HUES48 (cell line): ENCODE data around the gene SFRP2.

Experiments used
- H3K27ac ChIP-seq: one replicate; pipeline ENCODE4 v1.7.0; 2013; ENCODE audit warnings: low read depth, low read length, inconsistent platforms
- H3K27me3 ChIP-seq: 2 replicates; pipeline ENCODE4 v1.6.1; 2013; ENCODE audit warnings: mild to moderate bottlenecking, low read length; ENCODE audit not compliant: control insufficient read depth, insufficient read depth
- H3K36me3 ChIP-seq: 2 replicates; pipeline ENCODE4 v1.6.1; 2013; ENCODE audit warnings: low read length; ENCODE audit not compliant: control insufficient read depth, insufficient read depth
- H3K4me1 ChIP-seq: 2 replicates; pipeline ENCODE4 v1.6.1; 2013; ENCODE audit warnings: mild to moderate bottlenecking, low read length; ENCODE audit not compliant: control insufficient read depth, insufficient read depth
- H3K4me3 ChIP-seq: 2 replicates; pipeline ENCODE4 v1.5.1; 2013; ENCODE audit warnings: mild to moderate bottlenecking, low read depth, low read length
- H3K9ac ChIP-seq: 2 replicates; pipeline ENCODE4 v1.6.1; 2013; ENCODE audit warnings: mild to moderate bottlenecking, low read depth, low read length, moderate library complexity
- H3K9me3 ChIP-seq: 2 replicates; pipeline ENCODE4 v1.6.1; 2013; ENCODE audit warnings: low read length; ENCODE audit not compliant: control insufficient read depth, insufficient read depth

SFRP2 gene, protein sequence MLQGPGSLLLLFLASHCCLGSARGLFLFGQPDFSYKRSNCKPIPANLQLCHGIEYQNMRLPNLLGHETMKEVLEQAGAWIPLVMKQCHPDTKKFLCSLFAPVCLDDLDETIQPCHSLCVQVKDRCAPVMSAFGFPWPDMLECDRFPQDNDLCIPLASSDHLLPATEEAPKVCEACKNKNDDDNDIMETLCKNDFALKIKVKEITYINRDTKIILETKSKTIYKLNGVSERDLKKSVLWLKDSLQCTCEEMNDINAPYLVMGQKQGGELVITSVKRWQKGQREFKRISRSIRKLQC

DNA sequence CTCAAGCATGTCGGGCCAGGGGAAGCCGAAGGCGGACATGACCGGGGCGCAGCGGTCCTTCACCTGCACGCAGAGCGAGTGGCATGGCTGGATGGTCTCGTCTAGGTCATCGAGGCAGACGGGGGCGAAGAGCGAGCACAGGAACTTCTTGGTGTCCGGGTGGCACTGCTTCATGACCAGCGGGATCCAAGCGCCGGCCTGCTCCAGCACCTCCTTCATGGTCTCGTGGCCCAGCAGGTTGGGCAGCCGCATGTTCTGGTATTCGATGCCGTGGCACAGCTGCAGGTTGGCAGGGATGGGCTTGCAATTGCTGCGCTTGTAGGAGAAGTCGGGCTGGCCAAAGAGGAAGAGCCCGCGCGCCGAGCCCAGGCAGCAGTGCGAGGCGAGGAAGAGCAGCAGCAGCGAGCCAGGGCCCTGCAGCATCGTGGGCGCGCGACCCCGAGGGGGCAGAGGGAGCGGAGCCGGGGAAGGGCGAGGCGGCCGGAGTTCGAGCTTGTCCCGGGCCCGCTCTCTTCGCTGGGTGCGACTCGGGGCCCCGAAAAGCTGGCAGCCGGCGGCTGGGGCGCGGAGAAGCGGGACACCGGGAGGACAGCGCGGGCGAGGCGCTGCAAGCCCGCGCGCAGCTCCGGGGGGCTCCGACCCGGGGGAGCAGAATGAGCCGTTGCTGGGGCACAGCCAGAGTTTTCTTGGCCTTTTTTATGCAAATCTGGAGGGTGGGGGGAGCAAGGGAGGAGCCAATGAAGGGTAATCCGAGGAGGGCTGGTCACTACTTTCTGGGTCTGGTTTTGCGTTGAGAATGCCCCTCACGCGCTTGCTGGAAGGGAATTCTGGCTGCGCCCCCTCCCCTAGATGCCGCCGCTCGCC lies at the start of gene SFRP2:
Gene SFRP2 (minus strand): TSS at position 671 of the 864 bp plus-strand sequence. CDS start 248 bp downstream, at position 423.
- H3K9ac ChIP-seq: peak within 1 kb of the TSS; percentile 82
- H3K27ac ChIP-seq: peak within 1 kb of the TSS; percentile 98
- peaks cover 21% of the 10 kb centered on the region for H3K36me3 ChIP-seq
- H3K27me3 ChIP-seq: peaks cover 34% of the 10 kb centered on the region
- no peaks in the 10 kb centered on the region for H3K9me3 ChIP-seq
- peaks cover 37% of the 10 kb centered on the region for H3K4me1 ChIP-seq
- peak within 1 kb of the TSS; percentile 70 for H3K4me3 ChIP-seq

- no peaks in the 10 kb centered on the region for H3K36me3 ChIP-seq
- H3K4me3 ChIP-seq: no peak overlapping the region
- no peaks in the 10 kb centered on the region; the same call in 1 of the 2 replicates for H3K9me3 ChIP-seq
- H3K27ac ChIP-seq: no peak overlapping the region
- no peaks in the 10 kb centered on the region for H3K4me1 ChIP-seq
- no peaks in the 10 kb centered on the region for H3K27me3 ChIP-seq
- H3K9ac ChIP-seq: no peak overlapping the region
Measured at GRCh38 chr4:153838564-153838963, 49.7 kb upstream of the SFRP2 start.

- Histone ChIP-seq H3K36me3 (no peaks in the 10 kb centered on the region), H3K27ac (no peak overlapping the region), H3K27me3 (no peaks in the 10 kb centered on the region), H3K9me3 (no peaks in the 10 kb centered on the region), H3K4me1 (no peaks in the 10 kb centered on the region), H3K9ac (no peak overlapping the region), H3K4me3 (no peak overlapping the region)
Measured at GRCh38 chr4:153834901-153835300, 46.0 kb upstream of the SFRP2 start.

- no peaks in the 10 kb centered on the region for H3K27me3 ChIP-seq
- H3K27ac ChIP-seq: no peak overlapping the region
- no peak overlapping the region for H3K9ac ChIP-seq
- no peaks in the 10 kb centered on the region for H3K9me3 ChIP-seq
- no peaks in the 10 kb centered on the region for H3K36me3 ChIP-seq
- H3K4me1 ChIP-seq: no peaks in the 10 kb centered on the region; the same call in 1 of the 2 replicates
- no peak overlapping the region for H3K4me3 ChIP-seq
Measured at GRCh38 chr4:153832720-153833287, 43.9 kb upstream of the SFRP2 start.

DNA sequence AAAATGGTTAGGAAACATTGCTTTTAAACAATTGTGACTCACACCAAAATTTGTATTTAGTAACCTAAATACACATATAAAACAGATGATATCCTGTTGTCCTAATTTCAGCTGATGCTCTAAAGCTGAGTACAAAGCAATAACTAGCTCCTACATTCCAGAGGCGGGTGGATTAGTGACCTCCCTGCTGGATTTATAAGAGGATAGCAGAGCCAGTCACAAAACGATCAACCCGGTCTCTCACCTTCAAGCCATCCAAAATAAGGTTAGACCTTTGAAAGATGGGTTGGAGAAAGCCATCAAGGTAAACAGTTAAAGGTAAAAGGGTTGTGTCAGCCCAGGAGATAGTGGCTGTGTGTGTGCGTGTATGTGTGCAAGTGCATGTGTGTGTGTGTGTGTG lies 43.2 kb upstream of the SFRP2 start:
- no peaks in the 10 kb centered on the region; the same call in 1 of the 2 replicates for H3K4me1 ChIP-seq
- no peak overlapping the region for H3K27ac ChIP-seq
- no peak overlapping the region for H3K9ac ChIP-seq
- H3K36me3 ChIP-seq: no peaks in the 10 kb centered on the region
- no peaks in the 10 kb centered on the region for H3K9me3 ChIP-seq
- no peak overlapping the region for H3K4me3 ChIP-seq
- no peaks in the 10 kb centered on the region for H3K27me3 ChIP-seq

- Histone ChIP-seq H3K27ac (no peak overlapping the region), H3K9me3 (no peaks in the 10 kb centered on the region), H3K9ac (no peak overlapping the region), H3K4me1 (no peaks in the 10 kb centered on the region; the same call in 1 of the 2 replicates), H3K27me3 (no peaks in the 10 kb centered on the region), H3K4me3 (no peak overlapping the region), H3K36me3 (no peaks in the 10 kb centered on the region)
Measured at GRCh38 chr4:153831245-153831644, 42.4 kb upstream of the SFRP2 start.

DNA sequence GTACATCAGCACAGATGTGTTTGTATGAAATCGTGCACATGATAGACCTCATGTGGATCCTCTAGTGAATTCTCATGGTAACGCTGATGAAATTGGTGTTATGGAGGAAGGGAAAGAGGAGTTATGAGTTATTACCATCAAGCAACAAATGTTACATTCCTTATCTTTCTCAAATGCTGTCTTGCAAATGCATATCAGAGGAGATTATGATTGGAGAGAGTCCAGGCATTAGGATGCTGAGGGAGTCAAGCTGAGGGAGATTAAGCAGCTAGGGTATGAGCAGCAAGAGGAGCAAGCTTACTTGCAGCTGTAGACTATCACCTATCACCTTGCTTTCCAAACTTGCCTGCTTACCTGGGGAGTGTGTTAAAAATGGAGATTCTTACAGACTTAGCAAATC lies 36.8 kb upstream of the SFRP2 start:
- Histone ChIP-seq H3K27ac (no peak overlapping the region), H3K4me3 (no peak overlapping the region), H3K36me3 (no peaks in the 10 kb centered on the region), H3K4me1 (no peaks in the 10 kb centered on the region; the same call in 1 of the 2 replicates), H3K9me3 (no peaks in the 10 kb centered on the region), H3K27me3 (no peaks in the 10 kb centered on the region), H3K9ac (no peak overlapping the region)

- H3K9ac ChIP-seq: no peak overlapping the region
- no peak overlapping the region for H3K27ac ChIP-seq
- H3K9me3 ChIP-seq: no peaks in the 10 kb centered on the region
- H3K27me3 ChIP-seq: no peaks in the 10 kb centered on the region
- H3K36me3 ChIP-seq: no peaks in the 10 kb centered on the region
- H3K4me3 ChIP-seq: no peak overlapping the region
- no peaks in the 10 kb centered on the region; the same call in 1 of the 2 replicates for H3K4me1 ChIP-seq
Measured at GRCh38 chr4:153825126-153825525, 36.2 kb upstream of the SFRP2 start.

DNA sequence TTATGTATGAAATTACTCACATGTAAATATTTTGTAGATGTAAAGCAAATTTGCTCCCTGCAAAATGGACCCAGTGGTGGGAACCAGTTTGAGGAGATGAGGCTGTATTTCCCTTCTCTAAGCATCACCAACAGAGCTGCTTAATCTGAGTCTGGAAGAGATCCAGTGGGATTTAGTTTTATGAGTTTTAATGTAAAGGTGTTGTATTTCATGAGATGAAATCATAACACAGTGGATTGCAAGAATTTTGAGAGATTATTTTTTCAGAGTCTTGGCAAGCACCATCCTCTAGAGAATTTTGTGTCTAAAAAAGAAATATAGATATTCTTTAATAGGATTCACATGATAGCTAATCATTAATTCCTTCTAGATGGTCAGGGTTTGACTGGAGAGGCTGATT lies 35.6 kb upstream of the SFRP2 start:
- no peaks in the 10 kb centered on the region for H3K27me3 ChIP-seq
- no peak overlapping the region for H3K27ac ChIP-seq
- no peaks in the 10 kb centered on the region; the same call in 1 of the 2 replicates for H3K4me1 ChIP-seq
- H3K4me3 ChIP-seq: no peak overlapping the region
- H3K9me3 ChIP-seq: no peaks in the 10 kb centered on the region
- H3K36me3 ChIP-seq: no peaks in the 10 kb centered on the region
- no peak overlapping the region for H3K9ac ChIP-seq

DNA sequence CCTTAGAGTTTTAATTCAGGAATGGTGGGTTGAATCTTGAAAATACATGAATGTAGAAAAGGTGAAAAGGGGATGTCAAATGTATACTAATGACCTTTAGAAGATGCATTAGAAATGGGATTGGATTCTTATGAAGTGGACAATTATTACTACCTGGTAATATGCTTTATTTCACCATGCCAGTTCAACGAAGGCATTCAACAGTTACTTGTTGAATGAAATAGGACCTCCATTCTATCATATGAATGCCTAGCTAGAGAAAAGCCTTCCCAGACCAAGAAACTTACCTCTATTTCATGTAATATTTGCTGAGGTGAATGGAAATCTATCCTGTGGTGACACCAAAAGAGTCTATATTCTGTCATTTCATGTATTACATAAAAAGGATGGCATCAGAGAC lies 34.6 kb upstream of the SFRP2 start:
- Histone ChIP-seq H3K4me1 (no peaks in the 10 kb centered on the region), H3K9me3 (no peaks in the 10 kb centered on the region), H3K27ac (no peak overlapping the region), H3K9ac (no peak overlapping the region), H3K36me3 (no peaks in the 10 kb centered on the region), H3K27me3 (no peaks in the 10 kb centered on the region), H3K4me3 (no peak overlapping the region)

GRCh38 chr4:153822316-153822715 lies 33.4 kb upstream of the SFRP2 start:
- Histone ChIP-seq H3K9ac (no peak overlapping the region), H3K4me1 (peaks cover 5% of the 10 kb centered on the region; the same call in 1 of the 2 replicates), H3K27ac (no peak overlapping the region), H3K9me3 (no peaks in the 10 kb centered on the region), H3K36me3 (no peaks in the 10 kb centered on the region), H3K4me3 (no peak overlapping the region), H3K27me3 (no peaks in the 10 kb centered on the region)
